Lower lobe of right lung (tissue), 2 donors: ENCODE data around the gene SLC27A1. TPM values are rescaled to one million over a fixed set of nuclear protein-coding genes. Genes with fewer than 3 reads are reported as not detected.

Experiments
- ATAC-seq, 2 donors: fragments of 200-7000 bp; cut with Tn5 transposase; one replicate each; pipeline ENCODE4 v1.9.1; 2020 to 2022; ENCODE audit warnings: mild to moderate bottlenecking in 2 of 2, moderate library complexity in 2 of 2
- DNase-seq: peaks from one replicate; pipeline ENCODE4 v3.0.0-alpha.2; 2020
- H3K27ac ChIP-seq: fragments of 200-600 bp; one replicate; pipeline ENCODE4 v1.8.0; 2022
- H3K27me3 ChIP-seq: fragments of 200-600 bp; one replicate; pipeline ENCODE4 v1.8.0; 2022; ENCODE audit warnings: low read depth
- H3K36me3 ChIP-seq: fragments of 200-600 bp; one replicate; pipeline ENCODE4 v1.8.0; 2022; ENCODE audit warnings: mild to moderate bottlenecking
- H3K4me1 ChIP-seq: fragments of 200-600 bp; one replicate; pipeline ENCODE4 v1.8.0; 2022
- H3K4me3 ChIP-seq: fragments of 200-600 bp; one replicate; pipeline ENCODE4 v1.8.0; 2022; ENCODE audit warnings: mild to moderate bottlenecking
- H3K9me3 ChIP-seq: fragments of 200-600 bp; one replicate; pipeline ENCODE4 v1.8.0; 2022
- intact Hi-C: fragments of 100-400 bp; cut with DNase I; formaldehyde crosslinking; loops from one replicate; pipeline ENCODE4 v1.11.0; 2022
- total RNA-seq: library from RNA; stranded (reverse); fragmentation: NEBNext Ultra II Directional; extraction: Animal tissue kit (Norgen Biotek cat#: 25700); gene quantifications from one replicate; pipeline ENCODE4 v1.2.1, GENCODE V29; 2021
- TF ChIP-seq, protein P1 (sequence below): fragments of 200-600 bp; IDR thresholded peaks from one replicate; pipeline ENCODE4 v1.8.0; 2022; ENCODE audit warnings: antibody characterized with exemption, mild to moderate bottlenecking
- donor health status: DM: no; HTN: yes; CAD: no; lungs with severe emphysema.

The SLC27A1 gene
- total RNA-seq, 1 donor from 2014 or later, result 27.0 TPM

DNA sequence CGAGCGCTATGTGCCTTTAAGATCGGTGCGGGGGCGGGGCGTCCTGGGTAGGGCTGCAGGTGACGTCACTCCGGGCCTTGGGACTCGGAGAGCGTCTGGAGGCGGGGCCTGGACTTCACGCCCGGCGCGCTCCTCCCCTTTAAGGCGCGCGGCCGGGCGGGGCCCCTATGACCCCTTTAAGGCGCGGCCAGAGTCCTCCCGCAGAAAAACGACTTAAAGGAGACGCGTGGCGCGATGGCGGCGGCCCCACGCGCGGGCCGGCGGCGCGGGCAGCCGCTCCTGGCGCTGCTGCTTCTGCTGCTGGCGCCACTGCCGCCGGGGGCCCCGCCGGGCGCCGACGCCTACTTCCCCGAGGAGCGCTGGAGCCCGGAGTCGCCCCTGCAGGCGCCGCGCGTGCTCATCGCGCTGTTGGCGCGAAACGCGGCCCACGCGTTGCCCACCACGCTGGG is 85.2 kb downstream of the SLC27A1 start, which contains the start of gene COLGALT1:
Gene COLGALT1, plus strand, starts transcription at position 170 of the 449 bp plus-strand sequence. Its CDS starts 65 bp downstream, at position 235.
- H3K4me3 ChIP-seq, result peak within 1 kb of the TSS; percentile 87
- intact Hi-C loops, result no loop called here
- DNase-seq, result peak; percentile 100
- ATAC-seq, result peak; percentile 97 to 98
- H3K27ac ChIP-seq, result peak within 1 kb of the TSS; percentile 89
- peaks cover 50% of the 10 kb centered on the region for H3K4me1 ChIP-seq
- TF ChIP-seq, protein P1, sequence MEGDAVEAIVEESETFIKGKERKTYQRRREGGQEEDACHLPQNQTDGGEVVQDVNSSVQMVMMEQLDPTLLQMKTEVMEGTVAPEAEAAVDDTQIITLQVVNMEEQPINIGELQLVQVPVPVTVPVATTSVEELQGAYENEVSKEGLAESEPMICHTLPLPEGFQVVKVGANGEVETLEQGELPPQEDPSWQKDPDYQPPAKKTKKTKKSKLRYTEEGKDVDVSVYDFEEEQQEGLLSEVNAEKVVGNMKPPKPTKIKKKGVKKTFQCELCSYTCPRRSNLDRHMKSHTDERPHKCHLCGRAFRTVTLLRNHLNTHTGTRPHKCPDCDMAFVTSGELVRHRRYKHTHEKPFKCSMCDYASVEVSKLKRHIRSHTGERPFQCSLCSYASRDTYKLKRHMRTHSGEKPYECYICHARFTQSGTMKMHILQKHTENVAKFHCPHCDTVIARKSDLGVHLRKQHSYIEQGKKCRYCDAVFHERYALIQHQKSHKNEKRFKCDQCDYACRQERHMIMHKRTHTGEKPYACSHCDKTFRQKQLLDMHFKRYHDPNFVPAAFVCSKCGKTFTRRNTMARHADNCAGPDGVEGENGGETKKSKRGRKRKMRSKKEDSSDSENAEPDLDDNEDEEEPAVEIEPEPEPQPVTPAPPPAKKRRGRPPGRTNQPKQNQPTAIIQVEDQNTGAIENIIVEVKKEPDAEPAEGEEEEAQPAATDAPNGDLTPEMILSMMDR, result no peak
- H3K27me3 ChIP-seq, result no peaks in the 10 kb centered on the region
- H3K36me3 ChIP-seq, result peaks cover 24% of the 10 kb centered on the region
- no peaks in the 10 kb centered on the region for H3K9me3 ChIP-seq

Other genes with a start within 250 kb of the SLC27A1 start
- 37.2 TPM for gene OCEL1, start 244.3 kb upstream of the SLC27A1 start, total RNA-seq
- gene NR2F6, start 224.6 kb upstream of the SLC27A1 start, total RNA-seq, result 38.7 TPM
- 8.2 TPM for gene USHBP1, start 205.8 kb upstream of the SLC27A1 start, total RNA-seq
- gene BABAM1, start 203.1 kb upstream of the SLC27A1 start, total RNA-seq, result 58.4 TPM
- gene ANKLE1, start 188.6 kb upstream of the SLC27A1 start, total RNA-seq, result 0.92 TPM
- 19.5 TPM for gene ABHD8, start 167.1 kb upstream of the SLC27A1 start, total RNA-seq
- gene MRPL34, start 164.7 kb upstream of the SLC27A1 start, total RNA-seq, result 68.3 TPM
- gene DDA1, start 161.0 kb upstream of the SLC27A1 start, total RNA-seq, result 32.2 TPM
- gene ANO8, start 135.7 kb upstream of the SLC27A1 start, total RNA-seq, result 16.6 TPM
- gene GTPBP3, start 133.0 kb upstream of the SLC27A1 start, total RNA-seq, result 21.0 TPM
- gene PLVAP, start 93.2 kb upstream of the SLC27A1 start, total RNA-seq, result 25.9 TPM
- gene CCDC194, start 76.3 kb upstream of the SLC27A1 start, total RNA-seq, result 1.5 TPM
- 165 TPM for gene BST2, start 64.9 kb upstream of the SLC27A1 start, total RNA-seq
- gene MVB12A, start 50.5 kb upstream of the SLC27A1 start, total RNA-seq, result 45.3 TPM
- not detected for gene TMEM221, start 21.9 kb upstream of the SLC27A1 start, total RNA-seq
- gene NXNL1, start 9.6 kb upstream of the SLC27A1 start, total RNA-seq, result not detected
- 89.4 TPM for gene PGLS, start 41.1 kb downstream of the SLC27A1 start, total RNA-seq
- 142 TPM for gene COLGALT1, start 85.1 kb downstream of the SLC27A1 start, total RNA-seq
- gene UNC13A, start 217.8 kb downstream of the SLC27A1 start, total RNA-seq, result 0.21 TPM
- gene MAP1S, start 249.0 kb downstream of the SLC27A1 start, total RNA-seq, result 67.1 TPM